SH-SY5Y (cell line): ENCODE results near the gene NGFR.

Experiments
- GATA2 ChIP-seq: IDR thresholded peaks from 2 replicates; pipeline ENCODE4 v1.6.1; 2011; ENCODE audit warnings: mild to moderate bottlenecking, low read depth, low read length
- GATA3 ChIP-seq: IDR thresholded peaks from 2 replicates; pipeline ENCODE4 v1.6.1; 2011; ENCODE audit warnings: low read depth, mild to moderate bottlenecking, low read length, moderate library complexity

The NGFR gene

GRCh38 chr17:49494986-49495841, at the start of gene NGFR:
Gene NGFR, plus strand, starts transcription at chr17:49495293. Its CDS starts 125 bp downstream, at chr17:49495418.
- no peak for TF ChIP-seq GATA2
- TF ChIP-seq GATA3: no peak

- TF ChIP-seq GATA2 (no peak), GATA3 (no peak)
Measured at GRCh38 chr17:49445591-49445990, 49.5 kb upstream of the NGFR start.

- TF ChIP-seq GATA2 (no peak), GATA3 (no peak)
Measured at GRCh38 chr17:49447628-49448302, 47.3 kb upstream of the NGFR start.

GRCh38 chr17:49450181-49450580, 44.9 kb upstream of the NGFR start:
- TF ChIP-seq GATA3: no peak
- TF ChIP-seq GATA2: no peak

GRCh38 chr17:49450735-49451134, 44.4 kb upstream of the NGFR start:
- TF ChIP-seq GATA3: no peak
- no peak for TF ChIP-seq GATA2

- no peak for TF ChIP-seq GATA3
- TF ChIP-seq GATA2: no peak
Measured at GRCh38 chr17:49452201-49452600, 42.9 kb upstream of the NGFR start.

GRCh38 chr17:49452661-49453060, 42.4 kb upstream of the NGFR start:
- TF ChIP-seq GATA2: no peak

GRCh38 chr17:49454050-49454449, 41.0 kb upstream of the NGFR start:
- no peak for TF ChIP-seq GATA3
- TF ChIP-seq GATA2: no peak

GRCh38 chr17:49455272-49455861, 39.7 kb upstream of the NGFR start:
- TF ChIP-seq GATA2: no peak
- no peak for TF ChIP-seq GATA3

- TF ChIP-seq GATA2: no peak
- no peak for TF ChIP-seq GATA3
Measured at GRCh38 chr17:49456183-49456965, 38.7 kb upstream of the NGFR start.

- no peak for TF ChIP-seq GATA2
- no peak for TF ChIP-seq GATA3
Measured at GRCh38 chr17:49457564-49458535, 37.2 kb upstream of the NGFR start.

- no peak for TF ChIP-seq GATA3
- no peak for TF ChIP-seq GATA2
Measured at GRCh38 chr17:49459401-49459984, 35.6 kb upstream of the NGFR start.
